A673 (cell line): ENCODE results near the gene ARHGEF28.

ENCODE experiments used
- CTCF ChIP-seq: fragments of 300-800, 200-600 bp; sonication (generic); conservative IDR thresholded peaks from 2 replicates; pipeline ENCODE4 v1.5.1; 2017; ENCODE audit warnings: low read depth, mild to moderate bottlenecking, antibody characterized with exemption, low read length, moderate library complexity, mixed read lengths
- EZH2 ChIP-seq: fragments of 200-600 bp; sonication (generic); IDR thresholded peaks from 2 replicates; pipeline ENCODE4 v1.6.1; 2017; ENCODE audit warnings: borderline replicate concordance, low read depth, mild to moderate bottlenecking, mixed read lengths, antibody characterized with exemption, low read length; ENCODE audit not compliant: poor library complexity, severe bottlenecking

DNA sequence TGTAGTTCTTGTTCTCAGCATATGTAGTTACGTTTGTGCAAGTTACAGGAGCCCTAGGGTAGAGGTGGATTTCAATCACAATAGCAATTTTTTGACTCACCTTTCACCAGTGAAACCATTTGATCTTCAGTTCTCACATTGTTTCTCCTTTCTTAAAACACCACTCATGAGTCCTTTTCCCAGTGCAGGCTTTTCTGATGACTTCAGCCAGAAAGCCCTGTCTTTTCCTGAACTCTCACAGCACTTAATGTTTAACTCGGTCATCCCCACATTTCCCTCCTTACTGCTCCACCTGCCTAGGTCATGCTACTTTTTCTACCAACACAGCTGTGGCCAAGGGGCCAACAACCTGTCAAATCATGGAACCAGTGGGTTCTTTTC is 37.9 kb downstream of the ARHGEF28 start:
- TF ChIP-seq EZH2 (no peak), CTCF (no peak)
